ENCODE measurements around the gene TM7SF2. TPM values are rescaled to one million over a fixed set of nuclear protein-coding genes. Genes with fewer than 3 reads are reported as not detected.
A peak's percentile ranks its signal among the peaks of the same experiment; 100 is the strongest.

Gene TM7SF2
- total RNA-seq = 10 to 100 TPM; 19.2 to 21.0 TPM

DNA sequence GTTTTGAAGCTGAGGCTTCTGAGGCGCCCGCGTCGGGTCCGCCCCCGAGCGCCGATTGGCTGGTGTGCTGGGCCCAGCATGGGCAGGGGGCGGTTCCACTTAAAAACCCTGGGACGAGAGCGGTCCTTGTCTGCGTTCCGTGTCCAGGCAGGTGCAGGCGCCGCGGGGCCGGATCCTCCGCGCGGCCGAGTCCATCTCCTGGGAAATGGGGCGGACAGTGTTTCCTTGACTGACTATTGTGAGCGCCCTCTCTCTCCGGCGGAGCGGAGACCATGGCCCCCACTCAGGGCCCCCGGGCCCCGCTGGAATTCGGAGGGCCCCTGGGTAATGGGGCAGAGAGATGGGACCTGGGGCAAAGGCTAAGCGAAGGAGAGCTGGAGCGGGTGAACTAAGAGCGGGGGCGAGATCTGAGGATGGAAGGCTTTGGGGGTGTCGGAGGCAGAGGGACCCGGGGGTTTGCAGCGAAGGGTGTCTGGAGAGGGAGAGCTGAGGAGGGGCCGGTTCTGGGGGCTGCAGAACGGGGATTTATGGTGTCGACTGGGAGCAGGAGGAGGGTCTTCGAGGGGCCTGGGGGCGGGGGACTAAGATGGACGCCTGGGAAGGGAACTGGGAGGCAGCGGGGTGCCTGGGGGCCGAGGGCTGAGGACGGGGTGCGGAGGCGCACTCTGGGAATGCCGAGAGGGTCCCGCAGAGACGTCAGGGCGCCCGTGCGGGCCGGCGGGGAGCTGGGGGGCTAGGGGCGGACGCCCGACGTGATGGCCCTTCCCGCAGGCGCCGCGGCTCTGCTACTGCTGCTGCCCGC, at the start of gene TM7SF2:
Gene TM7SF2 (plus strand): TSS at position 129 of the 802 bp plus-strand sequence. CDS start 144 bp downstream, at position 273.
- DNase-seq = peak; percentile 96
- Mint-ChIP-seq H3K36me3 (peaks cover 5% of the 10 kb centered on the region), H3K9me3 (no peaks in the 10 kb centered on the region), H3K4me3 (peak within 1 kb of the TSS; percentile 84), H3K27ac (peak within 1 kb of the TSS; percentile 80), H3K27me3 (no peaks in the 10 kb centered on the region), H3K4me1 (ENCODE audit: low read depth) (peaks cover 56% of the 10 kb centered on the region)
- ChIA-PET POLR2A (interaction anchor here (0.8 to 2.8 kb wide), 8 partner anchors 10 to 150 kb away, joined by 3 to 19 read pairs (median 5); partner anchors contain the start of genes CAPN1, CDCA5, FAU and MRPL49), CTCF (interaction anchor here (0.6 to 6.7 kb wide), 17 partner anchors 8 to 910 kb away, joined by 3 to 122 read pairs (median 7); partner anchors contain the start of genes ARL2, CAPN1, CDCA5 and FAU)
- intact Hi-C loops (cut with micrococcal nuclease) = loop anchor here (2.0 to 10.0 kb wide), 3 partner anchors 69 to 867 kb away; partner anchors contain the start of genes CAPN1, FKBP2, PPP1R14B and RASGRP2

DNA sequence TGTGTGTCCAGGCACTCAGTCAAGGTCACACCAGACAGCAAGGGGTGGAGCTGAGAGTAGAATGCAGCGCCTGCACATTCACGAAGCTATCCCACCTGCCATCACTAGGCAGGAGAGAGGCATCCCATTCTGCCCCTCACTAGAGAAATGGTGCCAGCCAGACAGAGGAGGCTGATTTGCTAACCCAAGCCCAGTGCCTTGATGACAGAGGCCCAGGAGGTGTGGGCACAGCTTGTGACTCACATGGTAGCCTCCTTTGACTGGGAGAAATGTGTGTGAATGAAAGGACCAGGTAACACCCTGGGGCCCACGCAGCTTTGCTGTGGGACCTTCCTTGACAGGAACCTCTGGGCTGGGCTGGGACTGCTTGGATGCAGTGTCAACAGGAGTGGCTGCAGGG, 48.1 kb upstream of the TM7SF2 start:
- ChIA-PET POLR2A (no interaction called here), CTCF (no interaction called here)
- Mint-ChIP-seq H3K27ac (no peak overlapping the region), H3K36me3 (no peaks in the 10 kb centered on the region), H3K27me3 (no peaks in the 10 kb centered on the region), H3K4me3 (no peak overlapping the region), H3K4me1 (ENCODE audit: low read depth) (no peaks in the 10 kb centered on the region), H3K9me3 (no peaks in the 10 kb centered on the region)
- DNase-seq = no peak
- intact Hi-C loops (cut with micrococcal nuclease) = loop anchor here (5.0 kb wide), 1 partner anchor 51 kb away; the partner anchor contains the start of gene ARL2

DNA sequence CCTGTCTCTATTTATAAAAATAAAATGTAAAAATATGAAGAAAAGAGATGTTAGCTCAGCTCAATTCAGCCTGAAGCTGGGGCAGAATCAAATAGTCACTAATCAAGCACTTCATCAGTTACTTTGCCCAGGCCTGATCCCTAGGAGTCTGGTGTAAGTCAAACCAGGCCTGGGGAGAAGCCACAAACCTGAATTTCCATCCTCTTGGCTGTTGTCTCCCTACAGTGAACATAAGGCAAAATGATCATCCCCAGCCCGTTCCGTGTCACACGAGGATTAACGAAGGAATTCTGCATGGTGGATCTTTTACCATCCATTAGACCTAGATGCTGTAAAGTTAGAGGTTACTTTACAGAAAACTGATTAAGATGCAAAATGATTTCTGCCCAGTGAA, 46.8 kb upstream of the TM7SF2 start:
- no peak overlapping the region for H3K4me3 Mint-ChIP-seq
- no peaks in the 10 kb centered on the region for H3K9me3 Mint-ChIP-seq
- H3K27ac Mint-ChIP-seq = no peak overlapping the region
- CTCF ChIA-PET = no interaction called here
- DNase-seq = no peak
- H3K36me3 Mint-ChIP-seq = no peaks in the 10 kb centered on the region
- intact Hi-C loops (cut with micrococcal nuclease) = loop anchor here (5.0 kb wide), 1 partner anchor 53 kb away; the partner anchor contains the start of gene ARL2
- no peaks in the 10 kb centered on the region for H3K4me1 Mint-ChIP-seq (ENCODE audit: low read depth)
- no peaks in the 10 kb centered on the region for H3K27me3 Mint-ChIP-seq
- POLR2A ChIA-PET = no interaction called here

DNA sequence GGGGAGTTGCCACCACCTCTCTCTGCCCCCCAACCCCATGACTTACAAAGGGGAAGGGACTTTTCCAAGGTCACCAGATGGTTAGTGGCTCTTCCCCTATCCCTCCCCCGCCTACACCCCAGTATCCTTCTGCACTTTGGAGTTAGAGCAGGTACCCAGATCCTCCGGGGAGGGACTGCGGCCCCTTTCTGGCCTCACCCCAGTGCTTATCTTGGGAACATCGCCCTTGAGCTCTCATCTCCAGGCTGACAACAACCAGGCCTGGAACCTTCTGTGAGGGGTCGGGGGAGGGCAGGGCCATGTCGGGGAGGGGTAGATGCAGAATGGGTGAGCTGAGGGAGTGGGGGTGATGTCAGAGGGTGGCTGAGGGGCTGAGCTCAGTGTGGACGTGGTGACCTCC, 45.8 kb upstream of the TM7SF2 start:
- intact Hi-C loops (cut with micrococcal nuclease) = no loop called here
- ChIA-PET POLR2A (interaction anchor here (0.6 to 1.0 kb wide), 2 partner anchors 17 to 29 kb away, joined by 3 to 4 read pairs; partner anchors contain the start of gene CDCA5), CTCF (no interaction called here)
- Mint-ChIP-seq H3K4me3 (no peak overlapping the region), H3K27me3 (no peaks in the 10 kb centered on the region), H3K9me3 (no peaks in the 10 kb centered on the region), H3K4me1 (ENCODE audit: low read depth) (no peaks in the 10 kb centered on the region), H3K27ac (no peak overlapping the region), H3K36me3 (no peaks in the 10 kb centered on the region)
- DNase-seq = no peak

GRCh38 chr11:65066315-65066714, 45.4 kb upstream of the TM7SF2 start:
- Mint-ChIP-seq H3K36me3 (no peaks in the 10 kb centered on the region), H3K4me3 (no peak overlapping the region), H3K27ac (no peak overlapping the region), H3K27me3 (no peaks in the 10 kb centered on the region), H3K9me3 (no peaks in the 10 kb centered on the region), H3K4me1 (ENCODE audit: low read depth) (no peaks in the 10 kb centered on the region)
- intact Hi-C loops (cut with micrococcal nuclease) = no loop called here
- ChIA-PET POLR2A (interaction anchor here (1.0 kb wide), 1 partner anchor 17 kb away, joined by 3 read pairs; the partner anchor contains the start of gene CDCA5), CTCF (no interaction called here)
- no peak for DNase-seq

GRCh38 chr11:65066805-65067291, 44.8 kb upstream of the TM7SF2 start:
- H3K4me3 Mint-ChIP-seq = no peak overlapping the region
- intact Hi-C loops (cut with micrococcal nuclease) = no loop called here
- POLR2A ChIA-PET = no interaction called here
- H3K36me3 Mint-ChIP-seq = no peaks in the 10 kb centered on the region
- no peaks in the 10 kb centered on the region for H3K4me1 Mint-ChIP-seq (ENCODE audit: low read depth)
- no peak overlapping the region for H3K27ac Mint-ChIP-seq
- DNase-seq = no peak
- no peaks in the 10 kb centered on the region for H3K9me3 Mint-ChIP-seq
- H3K27me3 Mint-ChIP-seq = no peaks in the 10 kb centered on the region
- CTCF ChIA-PET = no interaction called here

DNA sequence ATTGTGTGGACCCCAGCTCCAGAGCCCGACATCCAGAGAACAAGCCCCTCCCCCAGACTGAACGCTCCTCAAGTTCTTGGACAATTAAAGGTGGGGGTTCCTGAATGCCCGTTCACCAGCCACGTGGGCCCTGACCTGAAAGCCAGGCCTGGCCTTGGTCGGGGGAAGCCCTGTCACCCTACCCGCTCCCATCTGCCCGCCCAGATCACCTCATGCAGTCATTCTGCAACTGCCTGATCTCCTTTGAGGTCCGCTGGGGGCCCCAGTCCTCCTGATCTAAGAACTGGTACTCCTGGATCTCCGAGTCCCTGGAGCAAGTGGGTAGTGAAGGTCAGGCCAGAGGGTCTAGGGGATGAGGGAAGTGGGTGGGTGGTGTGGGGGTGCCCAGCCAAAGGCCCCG, 44.2 kb upstream of the TM7SF2 start:
- no peak for DNase-seq
- ChIA-PET POLR2A (no interaction called here), CTCF (no interaction called here)
- no peaks in the 10 kb centered on the region for H3K36me3 Mint-ChIP-seq
- no peaks in the 10 kb centered on the region for H3K27me3 Mint-ChIP-seq
- no peaks in the 10 kb centered on the region for H3K9me3 Mint-ChIP-seq
- no peak overlapping the region for H3K4me3 Mint-ChIP-seq
- intact Hi-C loops (cut with micrococcal nuclease) = no loop called here
- no peaks in the 10 kb centered on the region for H3K4me1 Mint-ChIP-seq (ENCODE audit: low read depth)
- H3K27ac Mint-ChIP-seq = no peak overlapping the region

- DNase-seq = no peak
- H3K27ac Mint-ChIP-seq = no peak overlapping the region
- no peaks in the 10 kb centered on the region for H3K36me3 Mint-ChIP-seq
- CTCF ChIA-PET = interaction anchor here (0.6 to 1.0 kb wide), 2 partner anchors 14 to 55 kb away, joined by 3 read pairs; partner anchors contain the start of gene ARL2
- H3K4me3 Mint-ChIP-seq = no peak overlapping the region
- POLR2A ChIA-PET = no interaction called here
- intact Hi-C loops (cut with micrococcal nuclease) = no loop called here
- no peaks in the 10 kb centered on the region for H3K4me1 Mint-ChIP-seq (ENCODE audit: low read depth)
- no peaks in the 10 kb centered on the region for H3K27me3 Mint-ChIP-seq
- no peaks in the 10 kb centered on the region for H3K9me3 Mint-ChIP-seq
Measured at GRCh38 chr11:65069217-65069616, 42.5 kb upstream of the TM7SF2 start.

GRCh38 chr11:65071907-65072630, 39.6 kb upstream of the TM7SF2 start:
- POLR2A ChIA-PET = no interaction called here
- no peak overlapping the region for H3K27ac Mint-ChIP-seq
- no peak for DNase-seq
- peaks cover 10% of the 10 kb centered on the region for H3K36me3 Mint-ChIP-seq
- no peaks in the 10 kb centered on the region for H3K9me3 Mint-ChIP-seq
- no peak overlapping the region for H3K4me3 Mint-ChIP-seq
- intact Hi-C loops (cut with micrococcal nuclease) = no loop called here
- H3K4me1 Mint-ChIP-seq (ENCODE audit: low read depth) = no peaks in the 10 kb centered on the region
- no peaks in the 10 kb centered on the region for H3K27me3 Mint-ChIP-seq
- CTCF ChIA-PET = interaction anchor here (0.9 kb wide), 1 partner anchor 58 kb away, joined by 3 read pairs; the partner anchor contains the start of gene ARL2

DNA sequence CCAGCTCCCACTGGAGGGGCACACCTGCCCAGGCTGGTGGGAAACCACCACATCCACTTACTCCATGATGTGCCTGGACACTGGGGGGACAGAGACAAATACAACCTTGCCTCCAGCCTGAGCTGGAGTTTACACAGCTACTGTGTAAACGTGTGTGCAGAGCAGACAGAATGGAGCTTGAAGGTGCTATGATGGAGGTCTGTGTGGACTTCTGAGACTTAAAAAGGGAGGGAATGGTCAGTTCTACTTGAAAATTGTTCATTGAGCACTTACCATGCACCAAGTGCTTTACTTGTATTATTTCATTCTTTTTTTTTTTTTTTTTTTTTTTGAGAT, 39.1 kb upstream of the TM7SF2 start:
- Mint-ChIP-seq H3K9me3 (no peaks in the 10 kb centered on the region), H3K27ac (no peak overlapping the region), H3K27me3 (no peaks in the 10 kb centered on the region), H3K4me3 (no peak overlapping the region), H3K36me3 (peaks cover 15% of the 10 kb centered on the region), H3K4me1 (ENCODE audit: low read depth) (no peaks in the 10 kb centered on the region)
- ChIA-PET CTCF (interaction anchor here (0.9 kb wide), 1 partner anchor 58 kb away, joined by 3 read pairs; the partner anchor contains the start of gene ARL2), POLR2A (interaction anchor here (0.7 kb wide), 1 partner anchor 11 kb away, joined by 3 read pairs; the partner anchor contains the start of gene CDCA5)
- no peak for DNase-seq
- intact Hi-C loops (cut with micrococcal nuclease) = no loop called here

DNA sequence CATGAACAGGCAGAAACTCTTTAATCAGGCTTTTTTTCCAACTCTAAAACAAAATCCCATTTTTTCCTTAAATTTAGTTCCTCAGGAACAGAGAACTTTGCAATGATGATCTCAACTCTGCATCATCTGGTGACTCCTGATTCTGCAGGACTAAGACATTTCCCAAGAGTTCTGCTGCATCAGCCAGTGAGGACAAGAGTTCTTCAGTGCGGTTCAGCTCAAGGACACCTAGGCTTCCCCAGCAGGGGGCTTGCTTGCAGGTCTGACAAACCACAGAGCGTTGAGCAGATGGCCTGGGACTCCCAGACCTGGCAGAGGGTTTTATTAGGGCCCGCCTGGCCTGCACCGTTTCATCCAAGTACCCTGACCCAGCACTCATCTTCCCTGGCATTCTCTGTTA, 34.2 kb upstream of the TM7SF2 start:
- CTCF ChIA-PET = interaction anchor here (1.8 kb wide), 1 partner anchor 33 kb away, joined by 7 read pairs; the partner anchor contains the start of gene TM7SF2
- peaks cover 23% of the 10 kb centered on the region for H3K4me1 Mint-ChIP-seq (ENCODE audit: low read depth)
- intact Hi-C loops (cut with micrococcal nuclease) = no loop called here

DNA sequence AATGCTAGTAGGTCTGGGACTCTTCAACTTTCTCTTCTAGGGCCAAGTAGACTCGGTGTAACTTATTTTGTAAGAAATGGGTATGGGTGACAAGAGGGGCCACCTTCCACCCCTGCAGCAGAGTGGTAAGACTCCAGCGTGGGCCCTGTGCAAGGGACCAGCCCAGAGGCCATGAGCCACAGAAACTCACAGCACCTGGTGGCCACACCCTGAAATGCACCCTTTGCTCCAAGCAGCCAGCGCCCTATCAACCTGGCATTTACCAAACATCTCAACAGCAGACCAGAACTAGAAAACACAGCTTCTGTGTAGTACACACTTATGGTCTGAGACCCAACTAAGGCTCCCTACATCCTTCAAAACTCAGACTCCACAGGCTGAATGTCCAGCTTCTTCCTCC, 33.5 kb upstream of the TM7SF2 start:
- peaks cover 30% of the 10 kb centered on the region for H3K4me1 Mint-ChIP-seq (ENCODE audit: low read depth)
- H3K36me3 Mint-ChIP-seq = peaks cover 61% of the 10 kb centered on the region
- no peak overlapping the region for H3K4me3 Mint-ChIP-seq
- no peaks in the 10 kb centered on the region for H3K27me3 Mint-ChIP-seq
- H3K9me3 Mint-ChIP-seq = no peaks in the 10 kb centered on the region
- ChIA-PET POLR2A (no interaction called here), CTCF (interaction anchor here (0.6 to 1.8 kb wide), 4 partner anchors 33 to 230 kb away, joined by 3 to 7 read pairs (median 4); partner anchors contain the start of gene TM7SF2)
- peak; percentile 74 for DNase-seq
- no peak overlapping the region for H3K27ac Mint-ChIP-seq
- intact Hi-C loops (cut with micrococcal nuclease) = no loop called here

More for the DNA sequence above, 34.2 kb upstream of the TM7SF2 start:
- Mint-ChIP-seq H3K27me3 (no peaks in the 10 kb centered on the region), H3K9me3 (no peaks in the 10 kb centered on the region), H3K27ac (no peak overlapping the region), H3K36me3 (peaks cover 55% of the 10 kb centered on the region), H3K4me3 (no peak overlapping the region)
- POLR2A ChIA-PET = no interaction called here
- DNase-seq = no peak
